NCI-H2196 treated with DMSO at 0.1 percent for 48 hours (cell line): ENCODE results near the gene ARHGEF40.

Source experiments
- DNase-seq: peaks from one replicate; lab custom pipeline; 2025; ENCODE audit not compliant: unreplicated experiment; lab: John Stamatoyannopoulos, UW

Gene ARHGEF40

DNA sequence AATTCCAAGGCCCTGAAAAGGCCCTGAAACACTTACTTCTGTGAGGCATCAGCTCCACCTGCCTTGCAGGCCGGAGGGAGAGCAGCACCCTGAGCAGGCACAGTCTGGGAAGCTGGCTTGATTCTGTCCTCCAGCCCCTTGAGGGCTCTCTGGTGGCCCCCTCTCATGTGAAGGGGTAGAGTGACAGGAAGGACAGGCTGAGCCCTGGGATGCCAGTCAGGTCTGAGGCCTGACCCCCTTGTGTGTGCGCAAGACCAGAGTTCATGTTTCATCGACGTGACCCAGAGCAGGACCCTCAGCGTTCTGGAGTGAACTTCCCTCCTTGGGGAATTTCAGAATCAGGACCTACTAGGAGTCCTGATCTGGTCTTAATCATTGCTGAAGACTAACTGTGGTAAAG lies 11.2 kb upstream of the ARHGEF40 start:
- no peak for DNase-seq

- no peak for DNase-seq
Observed at GRCh38 chr14:21059842-21060613, 10.1 kb upstream of the ARHGEF40 start.

GRCh38 chr14:21060614-21061346 lies 9.3 kb upstream of the ARHGEF40 start:
- DNase-seq = no peak

- DNase-seq = no peak
Observed at GRCh38 chr14:21061347-21061668, 8.8 kb upstream of the ARHGEF40 start.

- no peak for DNase-seq
Observed at GRCh38 chr14:21063479-21063878, 6.6 kb upstream of the ARHGEF40 start.

DNA sequence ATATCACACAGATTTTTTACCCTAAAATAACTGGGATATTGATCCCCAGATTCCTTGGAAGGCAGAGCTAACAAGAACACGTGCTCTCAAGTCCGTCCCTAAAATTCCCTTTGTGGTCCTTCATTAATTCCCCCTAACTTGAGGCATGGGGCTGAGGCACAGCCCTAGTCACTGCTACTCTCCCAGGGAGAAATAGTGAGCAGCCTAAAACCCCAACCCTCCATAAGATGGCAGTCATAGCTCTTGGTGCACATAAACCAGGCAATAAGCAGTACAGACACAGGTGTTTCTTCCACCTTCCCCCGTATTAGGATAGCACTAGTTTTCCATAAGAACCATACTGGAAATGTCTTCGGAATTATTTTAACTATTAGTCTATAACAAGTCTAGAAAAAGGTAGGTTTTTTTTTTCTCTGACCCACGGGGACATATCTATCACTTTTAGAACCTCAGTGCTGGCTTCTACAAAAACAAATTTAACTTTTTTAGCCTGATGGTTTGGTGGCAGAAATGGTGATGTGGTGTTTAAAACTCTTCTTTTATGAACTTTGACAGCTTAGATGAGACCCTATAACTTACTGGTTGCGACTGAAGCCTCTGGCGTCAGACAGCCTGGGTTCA lies 3.1 kb upstream of the ARHGEF40 start:
- no peak for DNase-seq

- DNase-seq = peak; percentile 68
Observed at GRCh38 chr14:21068521-21069387, 1.4 kb upstream of the ARHGEF40 start.

DNA sequence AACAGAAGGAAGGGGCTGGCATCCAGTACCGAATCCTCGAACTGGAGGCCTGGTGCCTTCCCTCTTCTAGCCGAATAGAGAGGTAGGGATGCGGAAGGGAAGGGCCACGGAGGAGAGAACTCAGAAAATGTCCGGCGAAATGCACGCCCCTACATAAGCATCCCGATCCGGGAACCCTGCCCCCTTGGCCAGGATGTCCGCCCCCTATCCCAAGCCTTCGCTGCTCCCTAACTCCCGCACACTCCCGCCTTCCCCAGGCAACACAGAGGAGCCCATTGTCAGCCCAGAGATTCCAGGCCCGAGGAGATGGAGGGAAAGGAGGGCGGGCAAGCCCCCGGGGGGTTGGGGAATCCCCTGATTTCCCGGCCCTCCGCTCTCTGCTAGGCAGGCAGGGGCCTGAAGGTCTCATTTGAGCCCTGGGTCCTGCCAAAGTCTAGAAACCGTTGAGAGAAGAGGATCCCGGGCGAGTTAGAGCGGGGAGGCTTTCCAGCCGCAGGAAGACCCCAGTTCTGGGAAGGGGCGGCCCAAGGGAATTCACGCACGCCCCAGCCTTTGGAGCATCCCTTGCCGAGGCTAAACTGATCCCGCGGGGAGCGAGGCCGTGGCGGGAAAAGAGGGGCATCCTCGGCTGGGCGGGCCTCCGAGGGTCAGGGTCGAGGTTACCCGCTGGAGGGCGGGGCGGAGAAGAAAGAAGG lies 569 bp upstream of the ARHGEF40 start:
- DNase-seq = no peak

- DNase-seq = no peak
Observed at GRCh38 chr14:21070610-21071224, 613 bp downstream of the ARHGEF40 start.

DNA sequence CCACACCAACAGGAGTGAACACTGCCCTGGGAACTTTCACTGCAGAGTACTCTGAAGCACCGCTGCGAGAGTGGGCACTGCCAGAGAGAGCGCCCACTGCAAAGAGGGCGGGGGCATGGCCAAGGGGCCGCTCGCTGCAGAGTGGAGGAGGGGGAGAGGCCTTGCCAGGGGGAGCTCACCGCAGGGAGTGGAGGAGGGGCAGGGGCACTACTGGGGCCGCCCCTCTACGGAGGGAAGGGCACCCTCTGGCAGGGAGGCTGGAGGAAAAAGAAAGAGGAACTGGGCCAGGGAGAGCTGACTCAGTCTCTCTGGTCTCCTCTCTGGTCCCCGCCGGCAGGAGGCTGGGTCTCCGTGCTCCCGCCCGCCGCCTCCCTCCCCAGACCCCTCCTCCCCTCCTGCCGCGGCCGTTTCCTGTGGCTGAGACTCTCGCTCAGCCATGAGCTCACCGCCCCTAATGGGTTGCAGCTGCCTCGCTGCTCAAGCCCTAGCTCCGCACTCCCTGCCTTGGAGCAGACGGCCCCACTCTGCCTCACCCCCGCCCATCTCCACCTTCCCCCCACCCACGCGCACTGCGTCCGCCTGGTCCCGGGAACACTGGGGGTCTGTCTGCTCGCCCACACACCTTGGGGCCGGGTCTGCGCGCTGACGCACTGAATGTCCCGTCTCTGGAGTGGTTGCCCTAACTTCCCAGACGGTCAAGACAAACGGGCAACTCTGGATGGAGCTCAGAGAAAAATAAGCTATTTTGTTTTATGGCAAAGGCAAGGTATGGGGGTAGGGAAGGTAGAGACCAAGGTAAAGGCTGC lies 1.3 kb downstream of the ARHGEF40 start:
- DNase-seq = peak; percentile 81

DNA sequence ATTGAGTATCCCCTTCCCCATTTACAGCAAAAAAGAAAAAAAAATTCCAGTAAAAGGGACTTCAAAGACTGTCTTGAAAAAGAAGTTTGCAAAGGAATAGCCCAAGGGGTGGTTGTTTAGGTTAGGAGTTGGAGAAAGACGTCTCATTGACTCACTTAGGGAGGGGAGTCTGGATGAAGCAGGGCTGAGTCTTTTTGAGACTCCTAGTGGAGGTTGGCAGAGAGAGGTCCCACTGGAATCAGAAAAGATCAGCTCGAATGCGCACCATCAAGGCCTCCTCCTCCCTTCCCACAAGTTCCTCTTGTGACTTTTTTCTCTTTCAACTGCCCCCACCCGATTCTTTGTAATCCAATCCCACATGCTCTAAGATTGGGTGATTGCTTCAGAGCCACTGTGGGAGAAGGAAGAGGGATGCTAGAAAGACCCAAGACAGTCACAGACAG lies 1.9 kb downstream of the ARHGEF40 start:
- DNase-seq = no peak

- peak; percentile 54 for DNase-seq
Observed at GRCh38 chr14:21072781-21073339, 2.8 kb downstream of the ARHGEF40 start.

- no peak for DNase-seq
Observed at GRCh38 chr14:21073921-21074320, 3.8 kb downstream of the ARHGEF40 start.

DNA sequence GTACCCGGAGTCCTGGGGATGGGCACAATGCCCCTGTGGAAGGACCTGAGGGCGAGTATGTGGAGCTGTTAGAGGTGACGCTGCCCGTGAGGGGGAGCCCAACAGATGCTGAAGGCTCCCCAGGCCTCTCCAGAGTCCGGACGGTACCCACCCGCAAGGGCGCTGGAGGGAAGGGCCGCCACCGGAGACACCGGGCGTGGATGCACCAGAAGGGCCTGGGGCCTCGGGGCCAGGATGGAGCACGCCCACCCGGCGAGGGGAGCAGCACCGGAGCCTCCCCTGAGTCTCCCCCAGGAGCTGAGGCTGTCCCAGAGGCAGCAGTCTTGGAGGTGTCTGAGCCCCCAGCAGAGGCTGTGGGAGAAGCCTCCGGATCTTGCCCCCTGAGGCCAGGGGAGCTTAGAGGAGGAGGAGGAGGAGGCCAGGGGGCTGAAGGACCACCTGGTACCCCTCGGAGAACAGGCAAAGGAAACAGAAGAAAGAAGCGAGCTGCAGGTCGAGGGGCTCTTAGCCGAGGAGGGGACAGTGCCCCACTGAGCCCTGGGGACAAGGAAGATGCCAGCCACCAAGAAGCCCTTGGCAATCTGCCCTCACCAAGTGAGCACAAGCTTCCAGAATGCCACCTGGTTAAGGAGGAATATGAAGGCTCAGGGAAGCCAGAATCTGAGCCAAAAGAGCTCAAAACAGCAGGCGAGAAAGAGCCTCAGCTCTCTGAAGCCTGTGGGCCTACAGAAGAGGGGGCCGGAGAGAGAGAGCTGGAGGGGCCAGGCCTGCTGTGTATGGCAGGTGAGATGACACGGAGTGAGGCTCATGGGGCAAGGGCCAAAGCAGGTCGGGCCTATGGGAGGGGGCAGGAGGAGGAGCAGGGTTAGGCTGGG lies 4.5 kb downstream of the ARHGEF40 start:
- no peak for DNase-seq

GRCh38 chr14:21075719-21076437 lies 5.8 kb downstream of the ARHGEF40 start:
- DNase-seq = no peak

DNA sequence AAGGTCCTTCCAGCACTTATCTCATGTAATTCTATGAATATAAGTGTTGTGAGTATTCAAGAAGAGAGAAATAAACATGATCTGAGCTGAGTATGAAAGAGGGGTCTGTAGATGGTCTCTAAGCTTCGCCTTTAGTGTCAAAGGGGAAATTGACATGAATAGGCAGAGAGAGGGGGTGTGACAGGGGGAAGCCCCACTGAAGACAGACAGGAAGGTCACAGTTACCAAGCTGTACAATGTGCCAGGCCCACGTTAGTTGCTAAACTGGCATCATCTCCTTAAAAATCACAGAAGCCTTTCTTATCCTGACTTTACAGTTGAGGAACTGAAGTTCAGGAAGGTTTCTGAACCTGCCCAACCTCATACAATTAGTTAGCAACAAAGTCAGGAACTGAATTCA lies 7.6 kb downstream of the ARHGEF40 start:
- no peak for DNase-seq

DNA sequence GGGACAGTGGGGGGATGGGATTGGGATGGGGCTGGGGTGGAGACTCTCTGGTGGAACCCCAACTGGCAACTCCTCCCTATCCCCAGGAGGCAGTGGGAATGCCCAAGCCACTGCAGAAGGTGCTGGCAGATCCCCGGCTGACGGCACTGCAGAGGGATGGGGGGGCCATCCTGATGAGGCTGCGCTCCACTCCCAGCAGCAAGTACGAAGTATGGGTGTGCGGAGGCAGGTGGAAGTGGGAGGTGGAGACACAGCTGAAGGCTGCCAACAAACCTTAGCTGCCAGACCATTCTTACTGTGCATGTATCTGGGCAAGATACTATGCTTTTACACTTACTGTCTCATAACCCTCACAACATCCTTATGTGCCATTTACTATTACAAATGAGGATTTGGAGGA lies 8.2 kb downstream of the ARHGEF40 start:
- no peak for DNase-seq
